BE2C (cell line): ENCODE data around the gene ZNF423.

Source experiments
- DNase-seq: peaks from one replicate; pipeline ENCODE4 v3.0.0-alpha.2; 2020
- H3K27me3 ChIP-seq: fragments of 250-450 bp; sonication (Bioruptor Pico); 2 replicates; pipeline ENCODE4 v1.5.1; 2020; ENCODE audit warnings: mild to moderate bottlenecking
- H3K36me3 ChIP-seq: fragments of 250-450 bp; sonication (Bioruptor Pico); 2 replicates; pipeline ENCODE4 v1.5.1; 2020; ENCODE audit warnings: mild to moderate bottlenecking
- H3K4me1 ChIP-seq: fragments of 250-450 bp; sonication (Bioruptor Pico); 2 replicates; pipeline ENCODE4 v1.5.1; 2020
- H3K4me3 ChIP-seq: 2 replicates; pipeline ENCODE4 v1.5.1; 2011; ENCODE audit warnings: low read depth, low read length
- H3K9me3 ChIP-seq: fragments of 250-450 bp; sonication (Bioruptor Pico); 2 replicates; pipeline ENCODE4 v1.5.1; 2020
- CTCF ChIP-seq: IDR thresholded peaks from 2 replicates; pipeline ENCODE4 v1.5.1; 2012; ENCODE audit warnings: mild to moderate bottlenecking, low read depth, low read length

Gene ZNF423

GRCh38 chr16:49454426-49455180, 401.3 kb downstream of the ZNF423 start:
- H3K9me3 ChIP-seq, result peaks cover 4% of the 10 kb centered on the region; the same call in 1 of the 2 replicates
- H3K27me3 ChIP-seq, result no peaks in the 10 kb centered on the region
- no peaks in the 10 kb centered on the region for H3K36me3 ChIP-seq
- no peaks in the 10 kb centered on the region for H3K4me1 ChIP-seq
- no peak for TF ChIP-seq CTCF
- no peak overlapping the region for H3K4me3 ChIP-seq
- no peak for DNase-seq

- peaks cover 4% of the 10 kb centered on the region; the same call in 1 of the 2 replicates for H3K9me3 ChIP-seq
- DNase-seq, result no peak
These were observed 401.9 kb downstream of the ZNF423 start for GRCh38 chr16:49453983-49454382.

GRCh38 chr16:49453021-49453420, 402.9 kb downstream of the ZNF423 start:
- no peak for DNase-seq
- TF ChIP-seq CTCF, result no peak

More at GRCh38 chr16:49453983-49454382, 401.9 kb downstream of the ZNF423 start:
- no peak for TF ChIP-seq CTCF
- H3K36me3 ChIP-seq, result no peaks in the 10 kb centered on the region
- no peak overlapping the region for H3K4me3 ChIP-seq
- no peaks in the 10 kb centered on the region for H3K27me3 ChIP-seq
- no peaks in the 10 kb centered on the region for H3K4me1 ChIP-seq

GRCh38 chr16:49452578-49452977, 403.3 kb downstream of the ZNF423 start:
- TF ChIP-seq CTCF, result no peak
- no peak for DNase-seq
- Histone ChIP-seq H3K4me1 (no peaks in the 10 kb centered on the region), H3K36me3 (no peaks in the 10 kb centered on the region), H3K9me3 (peaks cover 4% of the 10 kb centered on the region; the same call in 1 of the 2 replicates), H3K27me3 (no peaks in the 10 kb centered on the region), H3K4me3 (no peak overlapping the region)

More at GRCh38 chr16:49453021-49453420, 402.9 kb downstream of the ZNF423 start:
- no peaks in the 10 kb centered on the region for H3K27me3 ChIP-seq
- no peak overlapping the region for H3K4me3 ChIP-seq
- H3K4me1 ChIP-seq, result no peaks in the 10 kb centered on the region
- H3K36me3 ChIP-seq, result no peaks in the 10 kb centered on the region
- H3K9me3 ChIP-seq, result peaks cover 4% of the 10 kb centered on the region; the same call in 1 of the 2 replicates

- peaks cover 4% of the 10 kb centered on the region; the same call in 1 of the 2 replicates for H3K9me3 ChIP-seq
- no peak overlapping the region for H3K4me3 ChIP-seq
- TF ChIP-seq CTCF, result no peak
- no peak for DNase-seq
- H3K36me3 ChIP-seq, result no peaks in the 10 kb centered on the region
- no peaks in the 10 kb centered on the region for H3K4me1 ChIP-seq
- H3K27me3 ChIP-seq, result no peaks in the 10 kb centered on the region
These were observed 403.8 kb downstream of the ZNF423 start for GRCh38 chr16:49452108-49452507.

- no peaks in the 10 kb centered on the region for H3K9me3 ChIP-seq
- no peak overlapping the region for H3K4me3 ChIP-seq
- H3K36me3 ChIP-seq, result no peaks in the 10 kb centered on the region
- H3K4me1 ChIP-seq, result no peaks in the 10 kb centered on the region
- no peaks in the 10 kb centered on the region for H3K27me3 ChIP-seq
- DNase-seq, result no peak
- TF ChIP-seq CTCF, result no peak
These were observed 409.1 kb downstream of the ZNF423 start for GRCh38 chr16:49446805-49447204.
